HEK293T (cell line): ENCODE data around the gene NFYC.

Experiments
- CTCF ChIA-PET: fragments of 350-600 bp; formaldehyde crosslinking; extraction: SDS; loops from one replicate; lab custom pipeline; 2021; ENCODE audit warnings: antibody characterized with exemption, inconsistent platforms; lab: Yijun Ruan, JAX
- POLR2A ChIA-PET: fragments of 350-600 bp; formaldehyde crosslinking; extraction: SDS; loops from one replicate; lab custom pipeline; 2020; ENCODE audit warnings: antibody characterized with exemption, inconsistent platforms; lab: Yijun Ruan, JAX
- DNase-seq: peaks from one replicate; pipeline ENCODE4 v3.0.0; 2012; ENCODE audit warnings: mixed read lengths; ENCODE audit errors: extremely low spot score
- ARNT ChIP-seq: fragments of 450-650 bp; IDR thresholded peaks from 2 replicates; pipeline ENCODE4 v1.6.1; 2017; ENCODE audit warnings: mild to moderate bottlenecking
- BHLHE40 ChIP-seq: fragments of 450-650 bp; IDR thresholded peaks from 2 replicates; pipeline ENCODE4 v1.6.1; 2016; ENCODE audit warnings: mild to moderate bottlenecking, moderate library complexity, borderline replicate concordance
- CTBP1 ChIP-seq: fragments of 450-650 bp; IDR thresholded peaks from 2 replicates; pipeline ENCODE4 v1.6.1; 2016; ENCODE audit warnings: borderline replicate concordance
- ELF4 ChIP-seq: fragments of 450-650 bp; IDR thresholded peaks from 2 replicates; pipeline ENCODE4 v1.6.1; 2017; ENCODE audit warnings: antibody characterized with exemption
- FOXA1 ChIP-seq: fragments of 450-650 bp; IDR thresholded peaks from 2 replicates; pipeline ENCODE4 v1.6.1; 2016; ENCODE audit warnings: mild to moderate bottlenecking
- FOXK2 ChIP-seq: fragments of 450-650 bp; IDR thresholded peaks from 2 replicates; pipeline ENCODE4 v1.6.1; 2016; ENCODE audit warnings: mild to moderate bottlenecking
- FOXM1 ChIP-seq: fragments of 450-650 bp; IDR thresholded peaks from 2 replicates; pipeline ENCODE4 v1.6.1; 2017; ENCODE audit warnings: mild to moderate bottlenecking, borderline replicate concordance
- HDGF ChIP-seq: fragments of 450-650 bp; IDR thresholded peaks from 2 replicates; pipeline ENCODE4 v1.6.1; 2017; ENCODE audit warnings: antibody characterized with exemption, borderline replicate concordance
- L3MBTL2 ChIP-seq: fragments of 450-650 bp; conservative IDR thresholded peaks from 2 replicates; pipeline ENCODE4 v1.6.1; 2016; ENCODE audit warnings: mild to moderate bottlenecking
- LEF1 ChIP-seq: fragments of 450-650 bp; IDR thresholded peaks from 2 replicates; pipeline ENCODE4 v1.6.1; 2017; ENCODE audit warnings: mild to moderate bottlenecking, borderline replicate concordance
- NFRKB ChIP-seq: fragments of 450-650 bp; IDR thresholded peaks from 2 replicates; pipeline ENCODE4 v1.6.1; 2016; ENCODE audit warnings: mild to moderate bottlenecking, moderate library complexity
- PKNOX1 ChIP-seq: fragments of 450-650 bp; IDR thresholded peaks from 2 replicates; pipeline ENCODE4 v1.6.1; 2016
- SP1 ChIP-seq: fragments of 450-650 bp; IDR thresholded peaks from 2 replicates; pipeline ENCODE4 v1.6.1; 2017
- SUZ12 ChIP-seq: fragments of 450-650 bp; IDR thresholded peaks from 2 replicates; pipeline ENCODE4 v1.6.1; 2016; ENCODE audit warnings: mild to moderate bottlenecking
- TARDBP ChIP-seq: fragments of 450-650 bp; IDR thresholded peaks from 2 replicates; pipeline ENCODE4 v1.6.1; 2016
- ZNF384 ChIP-seq: fragments of 450-650 bp; IDR thresholded peaks from 2 replicates; pipeline ENCODE4 v1.6.1; 2016

The NFYC gene

GRCh38 chr1:40673452-40673851 is 18.1 kb upstream of the NFYC start:
- no peak for DNase-seq
- ChIA-PET POLR2A (interaction anchor here (1.5 to 3.8 kb wide), 2 partner anchors 11 to 18 kb away, joined by 5 to 32 read pairs; partner anchors contain the start of gene NFYC), CTCF (interaction anchor here (0.6 kb wide), 1 partner anchor 9 kb away, joined by 3 read pairs; no protein-coding TSS in a partner anchor)

GRCh38 chr1:40676501-40676900 is 15.0 kb upstream of the NFYC start:
- POLR2A ChIA-PET = interaction anchor here (7.1 kb wide), 1 partner anchor 14 kb away, joined by 56 read pairs; the partner anchor contains the start of gene NFYC
- DNase-seq = no peak
- TF ChIP-seq TARDBP (no peak), ELF4 (no peak), ARNT (no peak), FOXM1 (no peak), FOXK2 (no peak), NFRKB (no peak), HDGF (no peak), PKNOX1 (no peak), ZNF384 (no peak), LEF1 (no peak)
- CTCF ChIA-PET = no interaction called here

More at GRCh38 chr1:40673452-40673851, 18.1 kb upstream of the NFYC start:
- TF ChIP-seq ELF4 (no peak), PKNOX1 (no peak), ARNT (no peak), L3MBTL2 (no peak), SP1 (no peak), ZNF384 (no peak), FOXM1 (no peak), FOXK2 (no peak), TARDBP (no peak), NFRKB (no peak), HDGF (no peak)

- DNase-seq = no peak
- ChIA-PET CTCF (interaction anchor here (1.8 kb wide), 1 partner anchor 10 kb away, joined by 15 read pairs; no protein-coding TSS in a partner anchor), POLR2A (interaction anchor here (7.1 kb wide), 1 partner anchor 12 kb away, joined by 56 read pairs; the partner anchor contains the start of gene NFYC)
- TF ChIP-seq ELF4 (no peak), PKNOX1 (no peak)
Observed at GRCh38 chr1:40679165-40679953, 12.1 kb upstream of the NFYC start.

- POLR2A ChIA-PET = interaction anchor here (0.7 to 1.8 kb wide), 3 partner anchors 11 to 20 kb away, joined by 3 to 6 read pairs (median 5); partner anchors contain the start of gene RIMS3
- DNase-seq = no peak
- CTCF ChIA-PET = no interaction called here
- TF ChIP-seq TARDBP (no peak), LEF1 (no peak), SUZ12 (no peak), NFRKB (no peak), CTBP1 (no peak), ELF4 (no peak)
Observed at GRCh38 chr1:40684669-40685068, 6.8 kb upstream of the NFYC start.

GRCh38 chr1:40687059-40687458 is 4.4 kb upstream of the NFYC start:
- CTCF ChIA-PET = no interaction called here
- POLR2A ChIA-PET = no interaction called here
- TF ChIP-seq SUZ12 = no peak
- TF ChIP-seq ARNT = no peak
- TF ChIP-seq LEF1 = no peak
- TF ChIP-seq L3MBTL2 = no peak
- TF ChIP-seq SP1 = no peak
- no peak for TF ChIP-seq FOXM1
- no peak for TF ChIP-seq TARDBP
- TF ChIP-seq PKNOX1 = no peak
- no peak for TF ChIP-seq BHLHE40
- TF ChIP-seq FOXK2 = no peak
- TF ChIP-seq HDGF = no peak
- no peak for TF ChIP-seq ZNF384
- no peak for TF ChIP-seq CTBP1
- TF ChIP-seq NFRKB = no peak
- TF ChIP-seq ELF4 = no peak
- DNase-seq = no peak

- POLR2A ChIA-PET = interaction anchor here (0.6 kb wide), 1 partner anchor 16 kb away, joined by 3 read pairs; no protein-coding TSS in a partner anchor
- CTCF ChIA-PET = no interaction called here
- no peak for DNase-seq
- TF ChIP-seq FOXA1 = no peak
- no peak for TF ChIP-seq SP1
- TF ChIP-seq L3MBTL2 = no peak
- TF ChIP-seq NFRKB = no peak
- TF ChIP-seq ELF4 = no peak
Observed at GRCh38 chr1:40687661-40688060, 3.8 kb upstream of the NFYC start.
